Testis (tissue), 2 donors: Measurements from ENCODE around the gene ADK.

Source experiments
- CTCF ChIP-seq, 3 experiments: fragments of 450-650 bp in 2 of 3; fragments of 200-600 bp in 1 of 3; sonication (generic) in 1 of 3; IDR thresholded peaks; one replicate each; pipeline ENCODE4 v1.5.1; 2016 to 2019; ENCODE audit warnings: antibody characterized with exemption in 3 of 3, mild to moderate bottlenecking in 2 of 3, moderate library complexity in 1 of 3
- POLR2A ChIP-seq: fragments of 450-650 bp; IDR thresholded peaks from one replicate; pipeline ENCODE4 v1.6.1; 2017; ENCODE audit warnings: antibody characterized with exemption, mild to moderate bottlenecking, moderate library complexity

- TF ChIP-seq CTCF (IDR thresholded peaks at IDR 0.05) (no peak), POLR2A (peak; percentile 6)
Measured at GRCh38 chr10:74176380-74177139, 25.5 kb downstream of the ADK start.
